NCI-H69 (cell line): ENCODE data around the gene PPFIA4.
"Not testable (repeated sequence)": the region's sequence is repeated elsewhere in the genome, so short reads cannot be mapped to it uniquely, and the experiment has no call there.

Source experiments
- DNase-seq: peaks from one replicate; lab custom pipeline; 2025; lab: John Stamatoyannopoulos, UW

Gene PPFIA4

GRCh38 chr1:203017692-203018091, 8.6 kb upstream of the PPFIA4 start:
- DNase-seq = no peak

GRCh38 chr1:203022855-203023254, 3.4 kb upstream of the PPFIA4 start:
- DNase-seq = not testable (repeated sequence)

GRCh38 chr1:203025686-203026030, 633 bp upstream of the PPFIA4 start:
- DNase-seq = no peak

- peak; percentile 58 for DNase-seq
Measured at GRCh38 chr1:203026666-203027663, 674 bp downstream of the PPFIA4 start.

- DNase-seq = peak; percentile 47
Measured at GRCh38 chr1:203028067-203028783, 1.9 kb downstream of the PPFIA4 start.

GRCh38 chr1:203028784-203029553, 2.7 kb downstream of the PPFIA4 start:
- peak; percentile 81 for DNase-seq

- peak; percentile 19 for DNase-seq
Measured at GRCh38 chr1:203031467-203031866, 5.2 kb downstream of the PPFIA4 start.

GRCh38 chr1:203033287-203033686, 7.0 kb downstream of the PPFIA4 start:
- no peak for DNase-seq

- DNase-seq = no peak
Measured at GRCh38 chr1:203033917-203034316, 7.6 kb downstream of the PPFIA4 start.

GRCh38 chr1:203034422-203035110, 8.3 kb downstream of the PPFIA4 start:
- no peak for DNase-seq

GRCh38 chr1:203035111-203036000, 9.1 kb downstream of the PPFIA4 start:
- DNase-seq = peak; percentile 38

GRCh38 chr1:203036135-203036534, 9.8 kb downstream of the PPFIA4 start:
- no peak for DNase-seq

- peak; percentile 22 for DNase-seq
Measured at GRCh38 chr1:203036537-203036936, 10.2 kb downstream of the PPFIA4 start.

- no peak for DNase-seq
Measured at GRCh38 chr1:203037509-203038190, 11.4 kb downstream of the PPFIA4 start.

GRCh38 chr1:203038217-203038741, 12.0 kb downstream of the PPFIA4 start:
- peak; percentile 46 for DNase-seq

GRCh38 chr1:203038891-203039608, 12.8 kb downstream of the PPFIA4 start:
- DNase-seq = peak; percentile 80

- DNase-seq = peak; percentile 67
Measured at GRCh38 chr1:203039609-203040512, 13.6 kb downstream of the PPFIA4 start.
